ENCODE measurements around the gene TBC1D2B.

TBC1D2B gene

DNA sequence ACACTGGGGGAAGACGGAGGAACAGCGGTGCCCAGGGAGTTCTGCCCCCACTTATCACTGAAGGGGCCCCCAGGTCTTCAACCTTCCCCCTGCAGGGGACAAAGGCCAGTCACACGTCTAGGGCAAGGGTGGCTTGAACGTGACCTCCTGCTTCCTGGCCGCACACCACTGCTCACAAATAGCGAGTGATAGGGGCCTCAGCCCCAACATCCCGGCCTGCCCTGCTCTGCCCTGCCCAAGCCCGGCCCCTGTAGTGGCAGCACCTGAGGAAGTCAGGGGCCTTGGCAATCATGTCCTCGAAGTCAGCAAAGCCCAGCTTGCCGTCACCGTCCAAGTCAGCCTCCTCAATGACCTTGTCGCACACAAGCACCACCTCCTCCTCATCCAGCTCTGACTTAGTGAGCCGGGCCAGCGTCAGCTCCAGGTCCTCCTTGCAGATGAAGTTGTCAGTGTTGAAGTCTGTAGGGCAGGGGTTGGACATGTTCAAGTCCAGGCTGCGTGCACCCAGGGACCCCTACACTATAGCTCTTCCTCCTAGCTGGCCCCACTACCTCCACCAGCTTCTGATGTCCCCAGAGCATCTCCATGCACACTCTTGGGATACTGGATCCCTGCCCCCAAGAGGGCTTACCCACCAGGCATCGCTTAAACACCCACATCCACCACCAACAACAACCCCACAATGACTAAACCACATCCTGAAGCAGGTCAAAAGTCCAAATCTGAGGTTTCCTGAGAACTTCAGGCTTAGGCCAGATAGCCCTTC lies 28.1 kb upstream of the TBC1D2B start:
- no peak overlapping the region for H3K27ac ChIP-seq (ENCODE audit: low read length)
- peaks cover 0 to 2% of the 10 kb centered on the region in 2 donors for H3K27me3 ChIP-seq (ENCODE audit: control insufficient read depth in 1 of 2, insufficient read depth in 2 of 2, low read length in 2 of 2)
- H3K36me3 ChIP-seq (ENCODE audit: control insufficient read depth in 2 of 2, insufficient read depth in 2 of 2, low read length in 2 of 2): no peaks in the 10 kb centered on the region

DNA sequence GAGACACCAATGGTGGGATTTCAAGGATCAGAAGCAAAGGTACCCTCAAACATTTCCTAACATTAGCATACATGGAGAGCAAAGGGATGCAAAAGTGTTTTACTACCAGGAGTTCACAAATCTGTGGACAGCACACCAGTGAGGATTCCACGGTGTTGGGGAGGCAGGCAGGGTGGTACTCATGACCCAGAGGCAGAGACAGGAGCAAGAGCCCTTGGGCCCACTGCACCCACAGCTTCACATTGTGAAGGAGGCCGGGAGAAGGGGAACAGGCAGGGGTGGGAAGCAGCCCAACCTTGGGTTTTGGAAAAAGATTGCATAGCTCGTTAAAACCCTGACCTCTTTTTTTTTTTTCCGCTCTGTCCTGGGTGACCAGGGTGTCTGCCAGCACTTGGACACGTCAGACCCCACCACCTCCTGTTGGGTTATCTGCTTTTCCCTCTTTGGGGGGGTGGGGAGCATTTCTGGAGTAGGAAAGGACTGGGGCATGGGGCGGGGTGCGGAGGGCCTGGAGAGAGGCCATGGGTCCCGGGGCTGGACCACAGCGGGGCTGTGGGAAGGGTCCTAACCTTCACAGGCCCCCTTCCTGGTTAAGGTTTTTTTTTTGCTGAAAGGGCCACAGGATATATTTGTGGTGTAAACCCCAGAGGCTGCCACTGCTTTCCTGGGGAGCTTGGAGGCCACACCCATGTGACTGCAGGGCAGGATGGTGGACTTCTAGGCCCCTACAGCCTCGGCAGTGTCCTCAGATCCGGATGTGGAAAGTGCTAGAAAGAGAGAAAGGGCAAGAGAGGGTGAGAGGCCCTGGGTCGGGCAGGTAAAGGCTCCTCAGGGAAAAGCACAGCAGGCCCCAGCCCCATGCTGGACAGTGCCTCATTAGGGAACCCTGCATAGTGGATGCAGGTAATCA lies 27.3 kb upstream of the TBC1D2B start:
- Histone ChIP-seq H3K4me1 (ENCODE audit: control insufficient read depth, insufficient read depth, low read length) (no peaks in the 10 kb centered on the region), H3K9ac (ENCODE audit: low read length in 2 of 2) (no peak overlapping the region), H3K27ac (ENCODE audit: low read length) (no peak overlapping the region)

More for the DNA sequence above, 28.1 kb upstream of the TBC1D2B start:
- H3K9ac ChIP-seq (ENCODE audit: low read length in 2 of 2): no peak overlapping the region
- no peaks in the 10 kb centered on the region for H3K9me3 ChIP-seq (ENCODE audit: control insufficient read depth in 2 of 2, low read length in 2 of 2)
- no peak overlapping the region for H3K4me3 ChIP-seq (ENCODE audit: low read length in 2 of 2)
- no peaks in the 10 kb centered on the region for H3K4me1 ChIP-seq (ENCODE audit: control insufficient read depth, insufficient read depth, low read length)

GRCh38 chr15:78104119-78104479 lies 26.6 kb upstream of the TBC1D2B start:
- Histone ChIP-seq H3K27ac (ENCODE audit: low read length) (no peak overlapping the region), H3K27me3 (ENCODE audit: control insufficient read depth in 1 of 2, insufficient read depth in 2 of 2, low read length in 2 of 2) (peaks cover 0 to 2% of the 10 kb centered on the region in 2 donors)

More for the DNA sequence above, 27.3 kb upstream of the TBC1D2B start:
- no peak overlapping the region for H3K4me3 ChIP-seq (ENCODE audit: low read length in 2 of 2)
- no peaks in the 10 kb centered on the region for H3K36me3 ChIP-seq (ENCODE audit: control insufficient read depth in 2 of 2, insufficient read depth in 2 of 2, low read length in 2 of 2)
- H3K9me3 ChIP-seq (ENCODE audit: control insufficient read depth in 2 of 2, low read length in 2 of 2): no peaks in the 10 kb centered on the region
- H3K27me3 ChIP-seq (ENCODE audit: control insufficient read depth in 1 of 2, insufficient read depth in 2 of 2, low read length in 2 of 2): peaks cover 0 to 2% of the 10 kb centered on the region in 2 donors

DNA sequence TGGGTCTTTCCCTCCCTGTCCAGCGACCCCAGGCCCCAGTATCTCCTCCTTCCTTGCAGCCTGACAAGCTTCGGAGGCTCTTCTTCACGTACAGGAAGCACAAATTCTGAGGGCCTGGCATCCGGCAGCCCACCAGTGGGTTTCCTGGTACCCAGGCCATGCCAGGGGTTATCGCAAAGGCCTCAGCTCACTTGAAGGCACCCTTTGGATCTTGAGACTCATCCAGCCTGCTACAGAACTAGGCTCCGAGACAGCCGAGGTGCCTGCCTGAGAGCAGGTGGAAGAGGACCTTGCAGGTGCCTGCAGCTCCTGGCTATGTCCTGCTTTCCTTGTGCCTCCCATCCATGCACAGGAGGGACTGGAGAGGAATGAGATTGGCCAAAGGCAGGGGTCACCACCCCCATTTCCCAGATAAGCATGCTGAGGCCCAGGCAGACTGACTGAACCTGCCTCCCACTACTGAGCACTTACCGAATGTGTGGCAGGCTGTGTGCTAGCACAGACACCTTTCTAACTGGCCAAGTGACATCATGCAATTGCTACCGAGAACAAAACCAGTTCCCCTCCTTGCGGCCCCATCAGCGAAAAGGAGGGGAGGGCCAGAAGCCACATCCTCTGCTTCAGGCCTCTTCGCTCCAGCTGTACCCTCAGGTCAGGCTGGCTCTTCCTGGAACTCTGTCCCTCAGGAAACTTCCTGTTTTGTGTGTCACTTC lies 26.1 kb upstream of the TBC1D2B start:
- Histone ChIP-seq H3K9ac (ENCODE audit: low read length in 2 of 2) (no peak overlapping the region), H3K36me3 (ENCODE audit: control insufficient read depth in 2 of 2, insufficient read depth in 2 of 2, low read length in 2 of 2) (no peaks in the 10 kb centered on the region), H3K27me3 (ENCODE audit: control insufficient read depth in 1 of 2, insufficient read depth in 2 of 2, low read length in 2 of 2) (peaks cover 0 to 2% of the 10 kb centered on the region in 2 donors), H3K4me3 (ENCODE audit: low read length in 2 of 2) (no peak overlapping the region), H3K27ac (ENCODE audit: low read length) (no peak overlapping the region), H3K9me3 (ENCODE audit: control insufficient read depth in 2 of 2, low read length in 2 of 2) (no peaks in the 10 kb centered on the region), H3K4me1 (ENCODE audit: control insufficient read depth, insufficient read depth, low read length) (no peaks in the 10 kb centered on the region)

More at GRCh38 chr15:78104119-78104479, 26.6 kb upstream of the TBC1D2B start:
- no peaks in the 10 kb centered on the region for H3K9me3 ChIP-seq (ENCODE audit: control insufficient read depth in 2 of 2, low read length in 2 of 2)
- H3K4me1 ChIP-seq (ENCODE audit: control insufficient read depth, insufficient read depth, low read length): no peaks in the 10 kb centered on the region
- H3K9ac ChIP-seq (ENCODE audit: low read length in 2 of 2): no peak overlapping the region
- H3K36me3 ChIP-seq (ENCODE audit: control insufficient read depth in 2 of 2, insufficient read depth in 2 of 2, low read length in 2 of 2): no peaks in the 10 kb centered on the region
- no peak overlapping the region for H3K4me3 ChIP-seq (ENCODE audit: low read length in 2 of 2)

DNA sequence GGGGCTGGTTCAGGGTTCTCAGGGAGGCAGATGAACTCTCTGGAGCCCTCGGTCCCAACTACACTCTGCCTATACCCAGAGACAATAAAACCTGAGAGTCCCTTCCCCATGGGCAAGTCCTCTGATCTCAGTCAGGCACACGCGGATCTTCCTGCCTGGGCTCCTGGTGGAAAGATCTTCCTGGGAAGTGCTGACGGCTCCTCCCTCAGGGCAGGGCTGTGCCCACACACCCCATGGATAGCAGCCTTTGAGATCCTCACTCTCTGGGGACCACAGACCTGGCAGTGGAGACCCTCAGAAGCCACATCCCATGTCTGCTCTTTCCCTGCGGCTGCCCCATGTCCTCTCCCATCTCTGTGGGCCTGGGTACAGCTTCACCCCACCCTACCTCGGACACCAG lies 25.2 kb upstream of the TBC1D2B start:
- no peaks in the 10 kb centered on the region for H3K36me3 ChIP-seq (ENCODE audit: control insufficient read depth in 2 of 2, insufficient read depth in 2 of 2, low read length in 2 of 2)
- H3K4me3 ChIP-seq (ENCODE audit: low read length in 2 of 2): no peak overlapping the region
- H3K4me1 ChIP-seq (ENCODE audit: control insufficient read depth, insufficient read depth, low read length): no peaks in the 10 kb centered on the region
- no peak overlapping the region for H3K27ac ChIP-seq (ENCODE audit: low read length)
- no peak overlapping the region for H3K9ac ChIP-seq (ENCODE audit: low read length in 2 of 2)
- H3K9me3 ChIP-seq (ENCODE audit: control insufficient read depth in 2 of 2, low read length in 2 of 2): no peaks in the 10 kb centered on the region
- H3K27me3 ChIP-seq (ENCODE audit: control insufficient read depth in 1 of 2, insufficient read depth in 2 of 2, low read length in 2 of 2): peaks cover 0 to 2% of the 10 kb centered on the region in 2 donors

DNA sequence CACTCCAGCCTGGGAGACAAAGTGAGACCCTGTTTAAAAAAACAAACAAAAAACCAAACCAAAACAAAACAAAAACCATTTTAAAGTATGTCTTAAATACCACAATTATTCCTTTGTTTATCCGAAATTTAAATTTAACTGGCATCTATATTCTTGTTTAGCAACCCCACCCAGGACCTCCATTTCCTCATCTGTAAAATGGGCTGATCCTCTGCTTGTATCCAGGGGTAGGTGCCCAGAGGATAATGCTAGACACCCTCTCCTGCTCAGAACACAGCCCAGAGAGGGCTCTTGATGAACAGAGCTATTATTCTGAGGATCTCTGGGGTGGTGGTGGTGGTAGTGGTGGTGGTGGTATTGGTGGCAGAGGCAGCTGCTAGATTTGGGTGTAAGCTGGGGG lies 24.7 kb upstream of the TBC1D2B start:
- Histone ChIP-seq H3K36me3 (ENCODE audit: control insufficient read depth in 2 of 2, insufficient read depth in 2 of 2, low read length in 2 of 2) (no peaks in the 10 kb centered on the region), H3K4me3 (ENCODE audit: low read length in 2 of 2) (no peak overlapping the region), H3K27me3 (ENCODE audit: control insufficient read depth in 1 of 2, insufficient read depth in 2 of 2, low read length in 2 of 2) (peaks cover 0 to 2% of the 10 kb centered on the region in 2 donors), H3K4me1 (ENCODE audit: control insufficient read depth, insufficient read depth, low read length) (no peaks in the 10 kb centered on the region), H3K9me3 (ENCODE audit: control insufficient read depth in 2 of 2, low read length in 2 of 2) (no peaks in the 10 kb centered on the region), H3K27ac (ENCODE audit: low read length) (no peak overlapping the region), H3K9ac (ENCODE audit: low read length in 2 of 2) (no peak overlapping the region)

DNA sequence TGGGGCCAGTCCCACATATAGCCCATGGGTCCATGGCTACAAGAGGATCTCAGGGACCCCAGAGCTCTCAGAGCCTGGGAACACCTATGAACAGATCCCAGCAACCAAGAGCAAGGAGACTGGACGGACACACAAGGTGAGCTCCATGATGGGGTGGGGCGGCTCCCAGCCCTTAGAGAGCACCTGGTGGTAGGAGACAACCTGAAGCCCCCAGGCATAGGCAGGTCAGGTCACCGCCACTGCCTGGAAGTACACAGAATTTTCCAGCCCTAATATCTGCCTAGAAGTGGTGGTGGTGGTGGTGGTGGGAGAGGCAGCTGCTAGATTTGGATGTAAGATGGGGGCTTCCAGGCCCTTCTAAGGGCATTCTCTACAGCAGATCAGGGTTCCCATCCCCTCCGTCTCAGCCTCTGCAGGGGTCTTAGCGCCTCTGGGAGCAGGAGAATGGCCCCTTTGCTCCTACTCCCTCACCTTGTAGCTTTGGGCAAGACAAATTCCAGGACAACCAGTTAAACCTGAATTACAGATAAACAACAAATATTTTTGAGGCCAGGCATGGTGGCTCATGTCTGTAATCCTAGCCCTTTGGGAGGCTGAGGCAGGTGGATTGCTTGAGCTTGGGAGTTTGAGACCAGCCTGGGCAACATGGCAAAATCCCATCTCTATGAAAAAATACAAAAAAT lies 24.1 kb upstream of the TBC1D2B start:
- no peak overlapping the region for H3K27ac ChIP-seq (ENCODE audit: low read length)
- no peak overlapping the region for H3K4me3 ChIP-seq (ENCODE audit: low read length in 2 of 2)
- no peaks in the 10 kb centered on the region for H3K9me3 ChIP-seq (ENCODE audit: control insufficient read depth in 2 of 2, low read length in 2 of 2)
- no peaks in the 10 kb centered on the region for H3K36me3 ChIP-seq (ENCODE audit: control insufficient read depth in 2 of 2, insufficient read depth in 2 of 2, low read length in 2 of 2)
- H3K27me3 ChIP-seq (ENCODE audit: control insufficient read depth in 1 of 2, insufficient read depth in 2 of 2, low read length in 2 of 2): peaks cover 0 to 2% of the 10 kb centered on the region in 2 donors
- H3K4me1 ChIP-seq (ENCODE audit: control insufficient read depth, insufficient read depth, low read length): no peaks in the 10 kb centered on the region
- no peak overlapping the region for H3K9ac ChIP-seq (ENCODE audit: low read length in 2 of 2)

- no peaks in the 10 kb centered on the region for H3K27me3 ChIP-seq (ENCODE audit: control insufficient read depth in 1 of 2, insufficient read depth in 2 of 2, low read length in 2 of 2)
- no peaks in the 10 kb centered on the region for H3K9me3 ChIP-seq (ENCODE audit: control insufficient read depth in 2 of 2, low read length in 2 of 2)
- H3K4me3 ChIP-seq (ENCODE audit: low read length in 2 of 2): no peak overlapping the region
- no peaks in the 10 kb centered on the region for H3K4me1 ChIP-seq (ENCODE audit: control insufficient read depth, insufficient read depth, low read length)
- no peak overlapping the region for H3K9ac ChIP-seq (ENCODE audit: low read length in 2 of 2)
- no peak overlapping the region for H3K27ac ChIP-seq (ENCODE audit: low read length)
- H3K36me3 ChIP-seq (ENCODE audit: control insufficient read depth in 2 of 2, insufficient read depth in 2 of 2, low read length in 2 of 2): no peaks in the 10 kb centered on the region
Observed at GRCh38 chr15:78100886-78101285, 23.4 kb upstream of the TBC1D2B start.

GRCh38 chr15:78098131-78098755 lies 20.7 kb upstream of the TBC1D2B start:
- Histone ChIP-seq H3K27ac (ENCODE audit: low read length) (no peak overlapping the region), H3K27me3 (ENCODE audit: control insufficient read depth in 1 of 2, insufficient read depth in 2 of 2, low read length in 2 of 2) (no peaks in the 10 kb centered on the region), H3K9me3 (ENCODE audit: control insufficient read depth in 2 of 2, low read length in 2 of 2) (no peaks in the 10 kb centered on the region), H3K4me3 (ENCODE audit: low read length in 2 of 2) (no peak overlapping the region), H3K9ac (ENCODE audit: low read length in 2 of 2) (no peak overlapping the region), H3K4me1 (ENCODE audit: control insufficient read depth, insufficient read depth, low read length) (peaks cover 12% of the 10 kb centered on the region), H3K36me3 (ENCODE audit: control insufficient read depth in 2 of 2, insufficient read depth in 2 of 2, low read length in 2 of 2) (no peaks in the 10 kb centered on the region)

DNA sequence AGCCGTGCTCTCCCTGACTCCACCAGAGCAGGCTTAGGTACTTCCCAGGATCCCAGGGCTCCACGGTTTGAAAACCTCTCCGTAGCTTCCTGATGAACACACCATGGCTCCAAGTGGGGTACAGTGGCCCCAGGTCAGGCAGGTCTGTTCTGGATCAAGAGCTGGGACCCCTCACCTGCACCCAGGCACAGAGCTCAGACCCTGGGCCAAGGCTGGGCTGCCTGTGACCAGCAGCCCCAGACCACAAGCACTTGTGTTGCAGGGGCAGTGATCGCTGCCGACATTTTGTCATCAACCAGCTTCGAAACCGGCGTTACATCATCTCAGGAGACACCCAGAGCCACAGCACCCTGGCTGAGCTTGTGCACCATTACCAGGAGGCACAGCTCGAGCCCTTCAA lies 20.2 kb upstream of the TBC1D2B start:
- Histone ChIP-seq H3K4me1 (ENCODE audit: control insufficient read depth, insufficient read depth, low read length) (peaks cover 17% of the 10 kb centered on the region), H3K4me3 (ENCODE audit: low read length in 2 of 2) (no peak overlapping the region), H3K27ac (ENCODE audit: low read length) (no peak overlapping the region), H3K36me3 (ENCODE audit: control insufficient read depth in 2 of 2, insufficient read depth in 2 of 2, low read length in 2 of 2) (no peaks in the 10 kb centered on the region), H3K27me3 (ENCODE audit: control insufficient read depth in 1 of 2, insufficient read depth in 2 of 2, low read length in 2 of 2) (no peaks in the 10 kb centered on the region), H3K9ac (ENCODE audit: low read length in 2 of 2) (no peak overlapping the region), H3K9me3 (ENCODE audit: control insufficient read depth in 2 of 2, low read length in 2 of 2) (no peaks in the 10 kb centered on the region)

Measured in stomach smooth muscle (tissue), 2 donors.